Fibroblast of lung (primary cell): ENCODE results near the gene C1orf52.

ENCODE experiments used
- CTCF ChIP-seq, 2 donors: IDR thresholded peaks in 1 of 2; conservative IDR thresholded peaks in 1 of 2; 1 replicate in 1 of 2; 2 replicates in 1 of 2; pipeline ENCODE4 v1.5.1; 2011 to 2012; ENCODE audit warnings: low read length in 2 of 2, control low read depth in 1 of 2, inconsistent platforms in 1 of 2, low read depth in 1 of 2, mild to moderate bottlenecking in 1 of 2
- EZH2 ChIP-seq: IDR thresholded peaks from 2 replicates; pipeline ENCODE4 v1.5.1; 2012; ENCODE audit warnings: low read length, control low read depth, mild to moderate bottlenecking; ENCODE audit errors: missing control alignments

- TF ChIP-seq CTCF (conservative IDR thresholded peaks at IDR 0.05 in 1 of 2, IDR thresholded peaks at IDR 0.05 in 1 of 2; ENCODE audit: low read depth in 1 of 2, low read length in 2 of 2) (no peak), EZH2 (no peak)
These were observed 38.7 kb downstream of the C1orf52 start for GRCh38 chr1:85220756-85221201.
